HG03095 (cell line): Measurements from ENCODE around the gene CCDC170.
"Not testable (repeated sequence)": the region's sequence is repeated elsewhere in the genome, so short reads cannot be mapped to it uniquely, and the experiment has no call there.

ENCODE experiments used
- ATAC-seq: cut with Tn5 transposase; IDR thresholded peaks from one replicate; pipeline ENCODE4 v1.9.1; 2021; ENCODE audit warnings: moderate library complexity; ENCODE audit not compliant: unreplicated experiment

The CCDC170 gene

GRCh38 chr6:151544884-151545283 is 51.1 kb downstream of the CCDC170 start:
- not testable (repeated sequence) for ATAC-seq

DNA sequence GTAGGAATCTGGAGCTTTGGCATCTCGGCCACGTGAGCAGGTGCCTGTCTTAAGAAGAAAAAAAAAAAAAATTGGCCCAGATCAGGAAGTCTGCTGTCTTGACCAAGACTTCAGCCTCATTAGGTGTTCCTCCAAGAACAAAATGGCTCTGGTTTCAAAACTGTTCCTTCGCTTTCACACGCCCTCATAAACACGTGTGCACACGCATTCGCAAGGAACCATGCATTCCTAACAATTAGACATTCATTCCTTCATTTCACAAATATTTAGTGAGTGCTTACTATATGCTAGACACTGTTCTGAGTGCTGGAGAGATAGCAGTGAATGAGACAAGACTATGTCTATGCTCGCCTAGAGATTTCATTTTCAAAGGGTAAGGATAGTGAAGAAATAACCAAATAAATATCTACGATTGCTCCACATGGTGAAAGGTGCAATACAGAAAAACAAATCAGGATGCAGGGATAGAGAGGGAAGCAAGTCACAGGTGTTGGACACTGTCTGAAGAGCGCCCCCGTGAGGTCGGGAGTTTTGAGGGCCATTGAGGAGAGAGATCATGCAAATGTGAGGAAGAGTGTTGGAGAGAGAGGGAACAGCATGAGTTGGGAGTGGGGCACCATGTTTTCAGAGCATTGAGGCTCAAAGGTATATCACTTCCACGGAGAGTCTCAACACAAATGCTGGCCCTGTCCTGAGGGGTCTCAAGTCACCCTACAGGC is 53.3 kb downstream of the CCDC170 start:
- no peak for ATAC-seq

GRCh38 chr6:151548201-151548600 is 54.4 kb downstream of the CCDC170 start:
- ATAC-seq: no peak

DNA sequence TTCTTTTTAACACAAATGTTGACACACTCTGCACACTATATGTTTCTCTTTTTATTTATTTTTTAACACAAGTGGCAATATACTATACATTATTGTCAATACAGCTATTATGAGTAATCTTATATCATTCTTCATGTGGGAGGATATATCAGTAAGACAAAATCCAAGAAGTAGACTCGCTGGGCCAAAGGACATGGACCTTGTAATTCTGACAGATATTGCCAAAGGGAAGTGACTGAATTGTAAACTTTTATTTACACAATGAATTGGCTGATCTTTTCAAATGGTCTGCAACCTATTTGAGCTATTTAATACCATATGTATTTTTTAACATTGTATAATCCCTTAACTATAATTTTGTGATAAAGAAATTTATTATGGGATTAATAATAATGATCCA is 56.0 kb downstream of the CCDC170 start:
- no peak for ATAC-seq

DNA sequence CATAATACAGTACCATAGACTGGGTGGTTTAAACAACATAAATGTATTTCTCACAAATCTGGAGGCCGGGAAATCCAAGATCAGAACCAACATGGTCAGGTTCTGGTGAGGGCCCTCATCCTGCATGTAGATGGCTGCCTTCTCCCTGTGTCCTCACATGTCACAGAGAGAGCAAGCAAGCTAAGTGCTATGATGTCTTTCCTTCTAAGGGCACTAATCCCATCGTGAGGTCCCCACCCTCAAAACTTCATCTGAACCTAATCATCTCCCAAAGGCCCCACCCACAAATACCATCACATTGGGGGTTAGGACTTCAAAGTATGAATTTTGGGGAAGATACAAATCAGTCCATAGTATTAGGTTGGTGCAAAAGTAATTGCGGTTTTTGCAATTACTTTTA is 56.8 kb downstream of the CCDC170 start:
- ATAC-seq: no peak

DNA sequence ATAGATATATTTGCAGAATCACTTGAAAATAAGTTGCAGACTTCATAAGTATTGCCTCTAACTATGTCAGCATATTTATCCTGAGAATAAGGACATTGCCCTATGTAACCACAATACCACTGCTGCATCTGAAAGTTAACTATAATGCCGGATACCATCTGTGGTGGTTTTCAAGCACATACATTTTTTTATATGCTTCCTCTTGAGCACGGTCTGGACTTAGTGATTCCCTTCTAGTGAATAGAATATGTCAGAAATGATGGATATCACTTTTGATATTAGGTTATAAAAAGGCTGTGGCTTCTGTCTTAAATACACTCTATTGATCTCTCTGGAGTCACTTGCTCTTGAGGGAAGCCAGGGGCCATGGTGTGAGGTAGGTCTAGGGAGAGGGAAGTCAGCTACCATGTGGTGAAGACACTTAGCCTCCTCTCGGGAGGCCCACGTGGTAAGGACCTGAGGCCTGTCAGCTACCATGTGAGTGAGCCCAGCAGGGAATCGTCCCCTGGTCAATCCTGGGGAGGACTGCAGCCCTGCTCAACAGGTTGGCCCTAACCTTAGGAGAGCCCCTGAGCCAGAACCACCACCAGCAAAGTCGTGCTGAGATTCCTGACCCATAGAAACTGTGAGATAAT is 57.5 kb downstream of the CCDC170 start:
- no peak for ATAC-seq

DNA sequence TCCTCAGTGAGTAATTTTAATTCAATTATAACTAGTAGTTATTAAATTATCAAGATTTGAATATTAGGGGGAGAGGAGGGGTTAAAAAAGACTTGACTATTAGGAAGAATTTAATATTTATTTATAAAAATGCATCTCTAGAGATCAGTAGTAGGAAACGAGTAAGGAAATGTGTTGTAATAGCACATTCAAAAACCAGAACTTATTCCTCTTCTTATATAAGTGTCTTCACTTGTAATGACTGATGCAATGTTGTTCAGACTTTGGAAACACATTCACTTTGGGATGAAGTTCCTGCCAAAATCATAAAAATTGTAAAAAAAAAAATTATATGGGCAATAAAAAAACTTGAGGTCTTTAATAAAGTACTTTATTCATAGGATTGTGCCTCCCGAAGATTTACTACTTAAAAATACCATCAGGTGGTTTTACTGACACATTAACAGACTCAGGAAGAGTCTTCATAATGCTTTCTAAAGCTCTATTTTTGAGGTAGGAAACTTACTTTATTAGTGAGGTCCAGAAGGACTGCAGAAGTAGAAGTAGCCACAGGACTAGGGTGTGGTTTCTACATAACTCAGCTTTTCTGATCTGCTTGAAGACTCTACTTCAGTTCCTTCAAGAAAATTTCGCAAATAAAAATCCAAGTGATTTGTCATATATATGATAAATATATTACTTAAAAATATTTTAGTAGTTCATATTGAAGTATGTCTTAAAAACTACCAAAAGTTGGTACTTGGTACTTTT is 59.8 kb downstream of the CCDC170 start:
- ATAC-seq: no peak

DNA sequence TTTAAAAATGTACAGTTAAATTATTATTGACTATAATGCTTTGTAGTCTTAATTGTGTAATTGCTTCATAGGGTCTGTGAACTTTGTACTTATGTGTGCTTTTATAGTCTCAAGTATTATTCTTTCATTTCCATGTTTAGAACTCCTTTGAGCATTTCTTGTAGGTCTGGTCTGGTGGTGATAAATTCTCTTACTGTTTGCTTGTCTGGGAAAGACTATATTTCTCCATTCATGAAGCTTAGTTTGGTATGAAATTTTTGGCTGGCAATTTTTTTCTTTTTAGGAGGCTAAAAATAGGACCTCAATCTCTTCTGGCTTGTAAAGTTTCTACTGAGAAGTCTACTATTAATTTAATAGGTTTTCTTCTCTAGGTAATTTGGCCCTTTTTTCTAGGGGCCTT is 67.4 kb downstream of the CCDC170 start:
- no peak for ATAC-seq

DNA sequence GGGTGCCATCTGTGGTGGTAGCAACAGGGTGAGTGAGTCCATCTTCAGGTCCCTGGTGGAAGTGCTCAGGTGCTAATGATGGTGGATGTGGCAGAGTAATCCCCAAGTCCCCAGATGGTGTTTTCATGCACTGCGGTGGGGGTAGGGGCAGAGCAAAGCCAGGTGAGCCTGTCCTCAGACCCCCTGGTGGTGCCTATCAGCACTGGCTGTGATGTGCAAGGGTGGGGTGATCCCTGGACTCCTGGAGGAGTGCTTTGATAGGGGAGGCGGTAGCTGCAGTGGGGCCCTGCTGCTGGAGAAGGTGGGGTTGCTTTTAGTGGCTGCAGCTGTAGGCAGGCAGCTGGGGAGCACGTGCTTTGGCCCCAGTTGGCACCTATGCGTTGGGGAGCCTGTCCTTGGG is 70.8 kb downstream of the CCDC170 start:
- ATAC-seq: no peak

DNA sequence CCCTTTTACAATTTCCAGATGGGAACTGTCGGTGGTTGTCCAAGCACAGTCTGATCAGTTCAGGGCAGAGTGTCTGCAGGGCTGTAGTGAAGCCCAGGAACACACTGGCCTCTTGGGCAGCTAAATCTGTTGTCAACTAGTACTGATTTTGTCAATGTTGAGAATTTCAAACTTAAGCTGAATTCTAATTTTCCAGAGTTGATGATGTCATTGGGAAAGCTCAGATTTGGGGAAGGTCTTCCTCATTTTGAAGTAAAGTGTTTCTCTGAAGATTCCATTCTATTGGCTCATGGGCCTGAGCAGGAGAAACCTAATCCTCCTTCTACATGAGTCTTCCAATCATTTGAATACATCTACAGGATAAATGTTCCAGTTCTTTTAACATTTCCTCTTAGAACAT is 72.1 kb downstream of the CCDC170 start:
- no peak for ATAC-seq

DNA sequence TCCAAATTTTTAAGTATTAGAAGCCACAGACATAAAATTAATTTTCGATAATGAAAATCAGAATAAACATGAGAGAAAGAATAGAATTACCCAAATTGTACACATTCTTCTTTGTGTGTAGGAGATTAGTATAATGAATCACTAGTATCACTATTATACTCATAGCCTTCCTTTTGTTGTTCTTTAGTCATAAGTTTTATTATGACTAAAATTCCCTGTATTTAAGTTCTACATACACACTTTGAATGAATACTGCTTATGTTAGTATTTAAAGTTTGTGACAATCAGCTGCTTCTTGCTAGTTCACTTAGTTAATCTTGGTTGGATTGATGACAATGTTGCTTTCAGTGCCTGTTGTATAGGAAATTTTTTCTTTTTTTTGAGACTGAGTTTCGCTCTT is 72.7 kb downstream of the CCDC170 start:
- no peak for ATAC-seq

GRCh38 chr6:151576633-151577032 is 82.8 kb downstream of the CCDC170 start:
- no peak for ATAC-seq

DNA sequence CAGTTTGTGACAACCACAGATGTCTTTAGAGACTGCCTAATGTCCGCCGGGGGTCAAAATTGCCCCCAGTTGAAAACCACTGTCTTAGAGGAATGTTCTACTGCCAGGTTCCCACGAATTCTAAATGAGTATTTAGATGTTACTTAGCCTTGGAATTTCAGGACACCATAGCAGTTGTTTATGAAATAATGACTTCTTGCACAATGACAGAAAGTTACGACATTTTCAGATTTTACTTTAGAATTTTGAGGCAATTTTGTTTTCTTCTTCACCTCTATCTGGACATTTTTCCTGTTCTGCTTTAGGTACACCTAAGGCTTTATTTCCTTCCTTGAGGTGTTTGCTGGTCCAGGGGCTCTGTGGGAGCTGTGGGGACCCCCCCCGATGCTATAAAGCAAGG is 83.4 kb downstream of the CCDC170 start:
- no peak for ATAC-seq

- no peak for ATAC-seq
Measured at GRCh38 chr6:151585741-151586140, 91.9 kb downstream of the CCDC170 start.

GRCh38 chr6:151589667-151590066 is 95.8 kb downstream of the CCDC170 start:
- no peak for ATAC-seq

DNA sequence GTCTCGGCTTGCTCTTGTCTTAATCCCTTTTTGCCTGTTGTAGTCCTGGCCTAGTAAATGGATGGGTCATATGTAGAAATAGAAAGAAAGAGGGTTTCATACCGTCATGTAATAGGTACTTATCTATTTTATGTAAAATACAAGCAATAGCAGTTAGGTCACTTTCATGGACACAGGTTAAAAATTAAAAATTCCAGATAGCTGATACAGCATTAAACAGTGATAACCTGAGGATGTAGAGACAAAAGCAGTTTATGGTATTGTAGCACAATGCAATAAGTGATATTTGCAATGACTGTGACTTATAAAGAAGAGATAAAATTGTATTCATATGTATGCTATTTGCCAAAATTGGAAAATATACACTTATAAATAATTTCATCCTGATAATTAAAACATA is 96.9 kb downstream of the CCDC170 start:
- ATAC-seq: no peak

- no peak for ATAC-seq
Measured at GRCh38 chr6:151592449-151593159, 98.8 kb downstream of the CCDC170 start.

DNA sequence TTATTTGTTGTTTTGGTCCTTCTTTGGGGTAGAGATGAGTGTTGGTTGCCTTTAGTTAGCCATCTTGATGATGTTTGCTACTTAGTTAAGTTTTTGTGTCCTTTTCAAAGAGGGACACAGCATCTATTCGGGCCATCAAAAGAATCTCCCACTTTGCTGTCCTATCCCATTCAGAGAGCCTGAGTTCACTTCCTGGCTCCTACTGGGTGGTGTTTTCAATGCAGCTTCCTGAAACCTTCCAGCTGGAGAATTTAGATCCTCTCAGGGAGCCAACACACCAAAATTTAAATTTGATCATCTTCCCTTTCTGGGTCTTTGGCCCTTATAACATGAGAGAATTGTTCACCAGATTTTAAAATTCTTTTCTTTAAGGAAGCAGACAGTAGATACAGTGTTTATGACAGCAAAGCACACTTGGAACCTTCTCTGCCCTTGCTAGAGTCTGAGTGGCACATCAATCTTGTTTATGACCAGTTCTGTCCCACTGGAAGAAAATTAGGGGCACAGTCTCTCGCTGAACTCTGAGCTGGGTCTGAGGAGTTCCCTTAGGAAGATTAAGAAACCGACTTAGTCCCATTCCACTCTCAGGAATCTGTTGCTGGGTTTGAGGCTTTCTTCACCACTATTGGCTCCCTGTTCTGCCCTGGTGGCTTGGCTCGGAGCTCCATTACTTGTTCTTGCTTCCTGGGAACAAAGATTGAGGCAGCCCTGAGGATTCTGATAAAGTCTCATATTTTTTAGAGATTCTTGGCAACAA is 115.5 kb downstream of the CCDC170 start:
- ATAC-seq: no peak

DNA sequence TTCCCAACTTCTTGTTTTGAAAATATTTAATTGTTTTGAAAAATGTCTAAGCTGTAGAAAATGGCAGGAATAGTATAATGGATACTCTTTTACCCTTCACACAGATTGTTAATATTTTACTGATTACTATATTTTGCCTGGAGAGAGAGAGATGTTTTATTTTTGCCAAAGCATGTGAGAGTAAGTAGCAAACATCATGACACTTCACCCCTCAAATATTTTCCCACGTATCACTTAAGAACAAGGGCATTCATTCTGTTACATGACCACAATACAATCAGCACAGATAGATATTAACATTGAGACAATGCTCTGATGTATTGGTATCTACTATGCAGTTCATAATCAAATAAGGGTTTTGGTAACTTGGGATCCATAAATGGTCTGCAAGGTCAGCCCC is 116.5 kb downstream of the CCDC170 start:
- ATAC-seq: no peak

- no peak for ATAC-seq
Measured at GRCh38 chr6:151614630-151615029, 120.8 kb downstream of the CCDC170 start.

DNA sequence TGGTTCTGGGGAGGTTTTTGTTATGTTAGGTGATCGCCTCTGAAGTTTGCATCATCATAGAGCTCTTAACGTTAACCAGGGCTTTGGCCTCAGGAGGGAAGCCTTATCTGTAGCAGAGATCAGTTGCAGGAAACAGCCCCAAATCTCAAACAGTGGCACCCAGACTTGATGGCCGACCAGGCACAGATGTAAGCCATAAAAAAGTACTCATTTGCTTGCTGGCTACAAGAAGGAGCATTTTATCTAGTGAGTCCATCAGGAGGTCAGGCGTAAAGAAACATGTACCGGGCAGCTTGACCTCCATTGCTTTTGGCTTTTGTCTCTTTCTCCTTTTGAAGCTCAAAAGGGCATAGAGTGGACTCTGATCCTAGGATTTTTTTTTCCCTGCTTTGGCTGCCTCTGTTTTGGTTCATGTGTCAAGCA is 122.3 kb downstream of the CCDC170 start:
- no peak for ATAC-seq
